Body of pancreas (tissue), 4 donors: Measurements from ENCODE around the gene CRLF3. TPM values are rescaled to one million over a fixed set of nuclear protein-coding genes. Genes with fewer than 3 reads are reported as not detected.
"Not testable (repeated sequence)": the region's sequence is repeated elsewhere in the genome, so short reads cannot be mapped to it uniquely, and the experiment has no call there.

Source experiments
- ATAC-seq: fragments of 150-250 bp; one replicate; pipeline ENCODE4 v1.9.1; 2016
- DNase-seq, 4 donors: peaks; one replicate each; pipeline ENCODE4 v3.0.0-alpha.2; 2019
- H3K27ac ChIP-seq, 4 donors: fragments of 200-600 bp; sonication (generic); 1 replicate in 3 of 4; 2 replicates in 1 of 4; pipeline versions ENCODE4 v1.5.1 to v1.6.1; 2016 to 2019; ENCODE audit warnings: mild to moderate bottlenecking in 1 of 4, mixed read lengths in 1 of 4, moderate library complexity in 1 of 4
- H3K27me3 ChIP-seq, 2 donors: fragments of 200-600 bp; sonication (generic); one replicate each; pipeline ENCODE4 v1.6.0; 2016; ENCODE audit warnings: mild to moderate bottlenecking in 1 of 2
- H3K36me3 ChIP-seq, 2 donors: fragments of 200-600 bp; sonication (generic); replicated peaks in 1 of 2; 2 replicates each; pipeline ENCODE4 v1.5.1; 2016; ENCODE audit warnings: low read depth in 2 of 2; ENCODE audit not compliant: insufficient read depth in 1 of 2
- H3K4me1 ChIP-seq: fragments of 200-600 bp; sonication (generic); one replicate; pipeline ENCODE4 v1.6.0; 2016
- H3K4me3 ChIP-seq, 2 donors: fragments of 200-600 bp; sonication (generic); 1 replicate in 1 of 2; 2 replicates in 1 of 2; pipeline ENCODE4 v1.5.1; 2016 to 2019
- H3K9me3 ChIP-seq, 3 donors: fragments of 200-600 bp; sonication (generic); 1 replicate in 2 of 3; 2 replicates in 1 of 3; pipeline ENCODE4 v1.5.1; 2016
- WGBS, 2 donors: methylation state at CpG; one replicate each; pipeline ENCODE4 v1.1.5; 2017; 5-methylcytosine and 5-hydroxymethylcytosine counted together
- intact Hi-C: fragments of 100-400 bp; cut with DNase I; formaldehyde crosslinking; loops from one replicate; pipeline ENCODE4 v1.15.1; 2023
- small RNA-seq: library from RNA; depleted of rRNA; stranded (forward); fragments of <200 nt; gene quantifications from one replicate; pipeline ENCODE3, GENCODE V24; 2016
- total RNA-seq, 2 donors: library from RNA; depleted of rRNA; stranded (reverse); fragments of >200 nt; gene quantifications; one replicate each; pipeline ENCODE4 v1.1.0, GENCODE V29; 2016

The CRLF3 gene
- total RNA-seq, 2 donors from 2014 or later = 2.6 to 5.2 TPM

GRCh38 chr17:30735206-30735605 lies 89.3 kb downstream of the CRLF3 start:
- H3K4me1 ChIP-seq = peaks cover 13% of the 10 kb centered on the region
- WGBS, 2 donors = 90 to 95% methylated on average over 6 to 9 of the region's 9 CpGs
- DNase-seq, H3K4me3 ChIP-seq, H3K27me3 ChIP-seq, intact Hi-C loops, H3K9me3 ChIP-seq, H3K36me3 ChIP-seq, ATAC-seq, H3K27ac ChIP-seq: not testable (repeated sequence)

- H3K4me1 ChIP-seq = peaks cover 13% of the 10 kb centered on the region
- WGBS, 2 donors = 91 to 92% methylated on average over 11 to 14 of the region's 14 CpGs
- intact Hi-C loops, H3K27ac ChIP-seq, H3K27me3 ChIP-seq, H3K4me3 ChIP-seq, ATAC-seq, H3K9me3 ChIP-seq, H3K36me3 ChIP-seq: not testable (repeated sequence)
- peak in 1 of 4 donors; percentile 7 for DNase-seq
These were observed 90.3 kb downstream of the CRLF3 start for GRCh38 chr17:30734153-30734552.

Small RNA genes lying within 50 kb of the gene (small RNA-seq; reads per million reads assigned to genes)
- not detected for gene RNU6-298P

Other genes with a start within 250 kb of the CRLF3 start
- 1 to 10 TPM; 1.0 to 1.6 TPM for gene ATAD5, start 7.3 kb upstream of the CRLF3 start, total RNA-seq
- gene TEFM, start 81.5 kb upstream of the CRLF3 start, total RNA-seq = 1 to 10 TPM; 6.7 to 9.9 TPM
- 10 to 100 TPM; 13.7 to 14.8 TPM for gene ADAP2, start 97.3 kb upstream of the CRLF3 start, total RNA-seq
- 10 to 100 TPM; 13.7 to 18.8 TPM for gene RNF135, start 146.3 kb upstream of the CRLF3 start, total RNA-seq